ENCODE measurements around the gene RNF223.
A peak's percentile ranks its signal among the peaks of the same experiment; 100 is the strongest.
"Not testable (repeated sequence)": the region's sequence is repeated elsewhere in the genome, so short reads cannot be mapped to it uniquely, and the experiment has no call there.

RNF223 gene

DNA sequence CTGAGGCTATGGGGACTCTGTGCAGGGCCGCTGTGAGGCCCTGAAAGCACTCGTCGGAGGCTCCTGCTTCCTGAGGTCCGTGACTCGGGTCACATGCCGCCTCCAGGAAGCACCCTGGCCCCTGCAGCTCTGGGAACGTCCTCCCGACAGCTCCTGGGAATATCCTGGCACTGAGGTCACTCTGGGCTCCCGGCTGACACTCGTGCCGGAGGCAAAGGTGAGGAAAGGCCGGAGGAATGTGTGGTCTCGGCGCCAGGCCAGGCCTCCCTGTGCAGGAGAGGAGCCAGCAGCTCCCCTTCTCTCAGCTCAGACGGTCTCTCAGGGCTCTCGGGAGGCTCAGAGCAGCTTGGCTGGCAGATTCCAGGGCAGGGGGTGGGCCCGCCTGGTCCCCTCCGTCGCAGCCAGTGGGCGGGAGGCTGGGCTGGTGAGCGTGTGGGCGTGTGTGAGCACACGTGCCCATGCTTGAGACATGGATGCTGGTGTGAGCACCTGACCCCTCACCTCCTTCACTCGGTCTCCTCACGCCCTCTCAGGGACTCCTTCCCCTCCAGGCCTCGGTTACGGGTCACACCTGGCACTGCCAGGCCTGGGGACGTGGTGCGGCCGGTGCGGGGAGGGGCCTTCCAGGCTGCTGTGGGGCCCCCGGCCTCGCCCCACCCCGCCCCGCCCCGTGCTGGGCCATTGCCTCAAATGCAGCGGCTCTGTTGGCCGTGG, 5.5 kb upstream of the RNF223 start:
- in situ Hi-C loops (cut with MboI; ENCODE audit: low pct_unique_long_range_greater_than_20kb, low sequenced_read_pairs), result no loop called here
- DNase-seq, result peak; percentile 34

DNA sequence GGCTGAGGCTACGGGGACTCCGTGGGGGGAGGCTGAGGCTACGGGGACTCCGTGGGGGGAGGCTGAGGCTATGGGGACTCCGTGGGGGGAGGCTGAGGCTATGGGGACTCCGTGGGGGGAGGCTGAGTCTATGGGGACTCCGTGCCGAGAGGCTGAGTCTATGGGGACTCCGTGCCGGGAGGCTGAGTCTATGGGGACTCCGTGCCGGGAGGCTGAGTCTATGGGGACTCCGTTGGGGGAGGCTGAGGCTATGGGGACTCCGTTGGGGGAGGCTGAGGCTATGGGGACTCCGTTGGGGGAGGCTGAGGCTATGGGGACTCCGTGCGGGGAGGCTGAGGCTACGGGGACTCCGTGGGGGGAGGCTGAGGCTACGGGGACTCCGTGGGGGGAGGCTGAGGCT, 3.3 kb upstream of the RNF223 start:
- DNase-seq, result not testable (repeated sequence)

DNA sequence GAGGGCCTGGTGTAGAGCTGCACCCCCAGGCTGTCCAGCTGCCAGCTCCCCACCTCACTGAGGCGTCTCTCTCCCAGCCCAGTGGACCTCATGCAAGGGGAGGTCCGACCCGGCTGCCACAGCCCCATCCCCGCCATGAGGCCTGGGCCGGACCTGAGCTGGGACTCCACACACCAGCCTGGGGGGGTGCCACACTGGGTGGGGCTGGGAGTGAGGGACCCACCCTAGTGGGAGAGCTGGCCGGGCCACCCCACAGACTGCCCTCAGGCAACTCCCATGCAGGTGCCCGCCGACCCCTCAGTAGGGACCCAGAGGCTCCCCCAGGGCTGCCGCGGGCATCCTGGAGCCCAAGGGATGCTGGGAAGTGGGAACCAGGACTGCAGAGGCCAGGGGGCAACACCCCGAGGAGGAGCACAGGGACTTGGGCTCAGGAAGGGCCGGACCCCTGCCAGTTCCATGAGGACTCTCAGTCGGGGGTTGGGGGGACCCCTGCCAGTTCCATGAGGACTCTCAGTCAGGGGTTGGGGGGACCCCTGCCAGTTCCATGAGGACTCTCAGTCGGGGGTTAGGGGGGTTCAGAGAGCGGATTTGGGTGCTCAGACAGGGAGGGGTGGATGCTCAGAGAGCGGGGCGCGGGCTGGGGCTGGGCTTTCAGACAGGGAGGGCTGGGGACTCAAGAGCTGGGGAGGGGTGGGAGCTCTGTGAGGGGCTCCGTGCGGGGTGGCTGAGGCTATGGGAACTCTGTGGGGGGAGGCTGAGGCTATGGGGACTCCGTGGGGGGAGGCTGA, 1.2 kb upstream of the RNF223 start:
- DNase-seq, result no peak
- in situ Hi-C loops (cut with MboI; ENCODE audit: low pct_unique_long_range_greater_than_20kb, low sequenced_read_pairs), result no loop called here

More for the DNA sequence above, 3.3 kb upstream of the RNF223 start:
- in situ Hi-C loops (cut with MboI; ENCODE audit: low pct_unique_long_range_greater_than_20kb, low sequenced_read_pairs), result not testable (repeated sequence)

DNA sequence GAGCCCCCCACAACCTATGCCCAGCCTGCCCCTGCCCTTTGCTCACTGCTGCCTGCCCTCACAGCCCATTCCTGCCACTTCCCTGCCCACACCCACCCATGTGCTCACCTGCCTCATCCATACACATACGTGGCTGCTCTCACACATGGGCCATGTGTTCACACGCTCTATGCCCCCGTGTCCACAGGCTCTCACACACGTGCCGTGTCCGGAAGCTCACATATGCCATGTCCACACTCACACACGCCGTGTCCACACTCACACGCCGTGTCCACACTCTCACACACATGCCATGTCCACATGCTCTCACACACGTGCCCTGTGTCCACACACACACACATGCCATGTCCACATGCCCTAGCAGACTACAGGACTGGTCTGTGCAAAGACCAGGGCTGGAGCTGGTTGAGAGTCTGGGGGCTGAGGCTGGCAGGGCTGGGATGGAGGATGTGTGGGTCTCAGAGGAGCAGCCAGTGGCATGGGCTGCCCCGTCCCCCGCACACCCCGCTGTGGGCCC, 583 bp upstream of the RNF223 start:
- in situ Hi-C loops (cut with MboI; ENCODE audit: low pct_unique_long_range_greater_than_20kb, low sequenced_read_pairs), result no loop called here
- DNase-seq, result no peak

DNA sequence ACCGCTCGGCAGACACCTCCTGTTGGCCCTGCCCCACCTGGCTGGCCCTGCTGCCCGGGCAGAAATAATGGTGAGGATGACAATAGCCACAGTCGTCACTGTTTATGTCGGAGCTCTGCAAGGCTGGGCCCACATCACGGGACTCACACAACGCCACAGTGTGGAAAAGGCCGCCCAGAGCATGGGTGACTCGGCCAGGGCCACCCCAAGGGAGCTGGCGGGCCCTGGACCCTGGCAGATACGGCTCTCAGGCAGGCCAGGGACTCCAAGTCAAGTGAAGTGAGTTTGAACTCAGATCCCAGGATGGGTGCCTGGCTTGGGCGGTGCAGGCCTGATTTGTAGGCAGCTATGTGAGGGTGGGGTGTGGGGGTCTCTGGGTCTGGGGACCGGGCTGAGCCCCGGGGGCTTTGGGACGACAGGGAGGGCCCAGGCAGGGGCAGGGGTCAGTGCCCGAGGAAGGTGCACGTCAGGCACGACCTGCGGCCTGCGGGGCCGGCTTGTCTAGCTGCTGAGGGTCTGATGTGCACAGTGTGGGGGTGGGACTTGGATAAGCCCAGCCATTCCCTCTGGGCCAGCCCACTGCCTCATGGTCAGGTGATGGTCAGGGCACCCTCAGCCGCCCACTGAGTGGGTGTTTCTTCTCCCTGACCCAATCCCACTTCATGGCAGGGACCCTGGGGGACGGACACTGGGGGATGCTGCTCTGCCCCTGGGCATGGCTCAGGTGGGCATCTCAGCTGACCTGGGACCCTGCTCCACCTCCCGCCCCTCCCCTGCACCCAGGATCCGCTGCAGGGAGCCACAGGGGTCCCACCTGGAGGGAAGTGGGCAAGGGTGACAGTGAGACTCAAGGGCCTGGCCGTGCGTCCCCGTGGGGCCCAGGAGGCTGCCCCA, 1.0 kb downstream of the RNF223 start:
- in situ Hi-C loops (cut with MboI; ENCODE audit: low pct_unique_long_range_greater_than_20kb, low sequenced_read_pairs), result no loop called here

DNA sequence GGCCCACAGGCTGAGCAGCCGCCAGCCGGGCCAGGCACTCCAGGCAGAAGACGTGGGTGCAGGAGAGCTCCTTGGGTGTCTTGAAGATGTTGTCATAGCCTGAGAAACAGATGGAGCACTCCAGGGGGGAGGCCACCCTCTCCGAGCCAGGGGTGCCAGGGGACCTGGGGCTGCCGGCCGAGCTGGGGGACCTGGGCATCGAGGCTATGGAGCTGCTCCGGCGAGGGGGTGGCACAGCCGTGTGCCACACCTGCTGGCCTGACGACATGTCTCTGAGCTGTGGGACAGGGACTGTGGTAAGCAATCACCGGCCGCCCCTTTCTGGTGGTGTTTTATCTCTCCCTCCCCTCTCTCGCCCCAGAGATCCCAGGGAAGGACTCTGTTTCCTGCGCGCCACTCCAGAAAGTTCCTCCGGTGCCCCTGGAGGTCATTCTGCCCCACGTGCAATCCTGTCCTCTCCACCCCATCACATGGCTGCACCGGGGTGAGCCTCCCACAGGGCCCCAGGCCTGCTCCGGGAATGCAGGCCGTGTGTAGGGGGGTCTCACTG, 1.7 kb downstream of the RNF223 start:
- in situ Hi-C loops (cut with MboI; ENCODE audit: low pct_unique_long_range_greater_than_20kb, low sequenced_read_pairs), result no loop called here

More for the DNA sequence above, 1.0 kb downstream of the RNF223 start:
- no peak for DNase-seq

DNA sequence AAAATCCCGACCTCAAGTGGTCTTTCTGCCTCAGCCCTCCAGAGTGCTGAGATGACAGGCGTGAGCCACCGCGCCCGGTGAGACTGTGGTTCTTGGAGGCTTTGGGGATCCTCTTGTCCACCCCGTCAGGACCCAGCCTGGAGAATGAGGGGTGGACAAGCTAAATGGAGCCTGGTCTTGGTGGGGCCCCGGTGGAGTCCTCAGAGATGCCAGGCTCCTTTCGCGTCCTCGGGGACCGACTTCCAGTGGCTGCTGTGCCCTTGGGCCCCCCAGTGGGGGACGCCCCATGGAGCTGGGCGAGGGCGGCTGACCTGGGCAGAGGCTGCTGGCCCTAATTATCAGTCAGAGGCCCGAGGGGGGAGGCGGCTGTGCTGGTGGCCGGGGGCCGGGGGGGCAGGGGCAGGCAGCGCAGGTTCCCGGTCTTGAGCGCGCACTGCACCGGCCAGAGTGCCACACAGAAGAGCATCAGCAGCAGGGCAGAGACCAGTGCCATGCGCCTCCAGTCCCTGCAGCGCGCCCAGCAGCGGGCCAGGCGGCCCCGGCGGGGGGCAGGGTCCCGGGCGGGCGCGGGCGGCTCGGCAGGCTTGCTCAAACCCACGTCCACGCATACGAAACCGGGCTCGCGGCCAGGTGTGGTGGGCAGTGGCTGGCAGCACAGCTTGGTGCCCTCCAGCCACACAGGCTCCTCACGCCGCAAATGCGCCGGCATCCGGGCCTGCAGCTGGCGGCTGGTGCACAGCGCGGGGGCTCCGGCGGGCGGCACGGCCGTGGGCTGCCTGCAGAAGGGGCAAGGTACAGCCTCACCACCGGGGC, 2.4 kb downstream of the RNF223 start:
- no peak for DNase-seq
- in situ Hi-C loops (cut with MboI; ENCODE audit: low pct_unique_long_range_greater_than_20kb, low sequenced_read_pairs), result no loop called here

More for the DNA sequence above, 1.7 kb downstream of the RNF223 start:
- DNase-seq, result no peak

DNA sequence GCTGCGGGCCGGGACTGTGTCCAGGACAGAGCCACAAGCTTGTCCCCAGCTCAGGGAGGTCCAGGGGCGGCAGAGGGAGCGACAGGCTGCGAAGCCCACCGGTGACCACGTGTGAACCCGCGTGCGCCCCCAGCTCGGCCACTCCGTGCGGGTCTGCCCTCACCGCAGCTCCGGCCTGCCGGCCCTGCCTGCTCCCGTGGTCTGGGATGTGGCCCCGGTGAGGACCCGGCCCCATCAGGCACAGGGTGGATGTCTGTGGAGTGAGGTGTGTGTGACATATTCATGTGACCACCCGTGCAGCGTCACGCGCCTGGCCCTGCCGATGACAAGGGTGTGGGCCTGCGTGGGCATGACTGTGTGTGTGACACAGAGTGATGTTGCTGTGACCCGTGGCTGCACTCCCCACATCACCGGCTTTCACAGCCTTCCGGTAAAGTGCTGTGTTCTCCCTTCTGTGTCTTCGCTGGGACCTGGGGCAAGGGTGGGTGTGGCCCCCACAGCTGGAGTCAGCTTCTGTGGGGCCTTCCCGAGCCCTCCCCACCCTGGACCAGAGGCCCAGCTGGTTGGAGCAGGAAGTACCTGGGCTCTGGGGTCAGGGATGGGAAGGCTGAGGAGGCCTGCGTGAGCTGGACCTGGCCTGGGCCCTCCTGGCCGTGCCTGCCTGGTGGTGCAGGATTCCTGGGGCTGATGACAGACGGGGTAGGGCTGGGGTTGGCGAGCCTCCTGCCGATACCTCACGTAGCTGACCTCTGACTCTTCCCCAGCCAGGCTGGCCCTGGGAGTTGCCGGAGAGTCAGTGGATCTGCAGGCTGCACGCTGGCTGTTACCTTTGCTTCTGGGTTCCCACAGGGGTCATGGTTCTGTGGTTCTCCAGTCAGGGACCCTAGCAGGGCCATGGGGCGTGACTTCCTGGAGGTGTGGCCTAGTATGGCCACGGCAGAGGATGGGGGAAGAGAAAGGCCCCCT, 4.1 kb downstream of the RNF223 start:
- DNase-seq, result no peak
- in situ Hi-C loops (cut with MboI; ENCODE audit: low pct_unique_long_range_greater_than_20kb, low sequenced_read_pairs), result no loop called here

DNA sequence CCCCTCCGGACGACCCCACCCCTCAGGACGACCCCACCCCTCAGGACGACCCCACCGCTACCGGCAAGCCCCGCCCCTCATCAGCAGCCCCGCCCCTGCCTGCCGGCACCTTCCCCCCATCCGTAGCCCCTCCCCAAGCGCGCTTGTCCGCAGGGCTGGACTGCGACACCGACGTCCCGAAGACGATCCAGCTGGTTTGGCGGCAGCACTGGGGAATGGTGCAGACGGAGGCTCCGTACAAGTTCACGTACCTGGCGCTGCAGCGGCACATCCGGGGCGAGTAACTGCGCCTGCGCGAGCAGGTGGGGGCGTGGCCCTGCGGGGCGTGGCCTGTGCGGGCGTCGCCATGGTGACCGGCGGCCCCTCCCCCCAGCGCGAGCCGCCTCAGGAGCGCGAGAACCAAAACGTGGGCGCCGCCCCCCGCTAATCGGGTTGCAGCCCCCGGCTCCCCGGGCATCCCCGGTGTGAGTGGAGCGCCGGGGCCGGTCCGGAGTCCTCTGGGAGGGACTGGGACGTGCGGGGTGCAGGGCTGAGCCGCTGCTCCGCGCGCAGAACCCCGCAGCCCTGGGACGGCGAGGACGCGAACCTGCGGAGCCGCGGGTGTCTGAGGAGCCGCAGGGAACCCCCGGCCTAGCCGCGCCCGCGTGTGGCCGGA, 4.9 kb downstream of the RNF223 start:
- in situ Hi-C loops (cut with MboI; ENCODE audit: low pct_unique_long_range_greater_than_20kb, low sequenced_read_pairs), result no loop called here

DNA sequence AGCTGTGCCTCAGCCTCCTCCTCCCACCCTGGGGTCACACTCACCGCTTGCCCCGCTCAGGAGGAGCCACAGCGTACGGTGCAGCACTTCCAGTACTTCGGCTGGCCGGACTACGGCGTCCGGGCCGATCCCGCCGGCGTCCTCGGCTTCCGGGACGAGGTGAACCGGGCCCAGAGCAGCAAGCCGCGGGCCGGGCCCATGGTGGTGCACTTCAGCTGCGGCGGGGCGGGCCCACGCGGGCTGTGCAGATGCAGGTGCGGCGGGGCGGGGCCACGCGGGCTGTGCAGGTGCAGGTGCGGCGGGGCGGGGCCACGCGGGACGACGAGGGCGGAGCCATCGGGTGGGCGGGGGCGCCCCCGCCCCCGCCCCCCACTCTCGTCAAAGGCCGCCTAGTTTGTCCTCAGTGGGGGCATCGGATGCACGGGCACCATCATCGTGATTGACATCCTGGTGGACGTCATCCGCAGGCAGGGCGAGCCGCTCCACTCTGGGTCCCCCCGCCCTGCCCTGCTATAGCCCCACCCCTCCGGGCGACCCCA, 5.5 kb downstream of the RNF223 start:
- no peak for DNase-seq
- in situ Hi-C loops (cut with MboI; ENCODE audit: low pct_unique_long_range_greater_than_20kb, low sequenced_read_pairs), result no loop called here

More for the DNA sequence above, 4.9 kb downstream of the RNF223 start:
- peak; percentile 83 for DNase-seq

DNA sequence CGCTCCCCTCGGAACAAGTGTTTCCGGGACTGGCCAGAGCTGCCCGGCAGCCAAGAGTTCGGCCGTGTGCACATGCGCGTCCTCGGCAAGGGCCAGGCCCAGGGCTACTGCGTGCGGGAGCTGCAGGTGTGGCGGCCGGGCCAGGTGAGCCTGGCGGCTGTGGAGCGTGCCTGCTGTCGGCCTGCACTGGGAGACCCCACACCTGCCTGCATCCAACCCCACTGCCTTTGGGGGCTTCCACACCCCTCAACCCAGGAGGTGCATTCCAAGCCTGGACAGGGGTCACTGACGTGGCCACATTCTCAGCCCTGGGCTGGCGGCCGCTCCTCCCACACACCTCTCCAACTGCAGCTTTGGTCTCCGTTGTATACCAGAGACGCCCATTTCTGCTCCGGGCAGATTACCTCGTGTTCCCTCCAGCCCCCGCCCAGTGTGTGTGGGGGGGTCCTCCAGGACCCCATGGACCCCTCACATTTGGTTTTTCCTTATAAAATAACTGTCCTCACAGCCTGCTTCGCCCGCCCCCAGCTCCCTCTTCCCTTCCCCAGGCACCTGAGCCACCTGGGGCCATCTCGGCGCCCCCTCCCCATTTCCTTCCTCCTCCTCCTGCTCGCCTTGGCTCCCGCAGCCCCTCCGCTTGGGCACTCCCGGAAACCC, 6.1 kb downstream of the RNF223 start:
- no peak for DNase-seq
- in situ Hi-C loops (cut with MboI; ENCODE audit: low pct_unique_long_range_greater_than_20kb, low sequenced_read_pairs), result no loop called here

DNA sequence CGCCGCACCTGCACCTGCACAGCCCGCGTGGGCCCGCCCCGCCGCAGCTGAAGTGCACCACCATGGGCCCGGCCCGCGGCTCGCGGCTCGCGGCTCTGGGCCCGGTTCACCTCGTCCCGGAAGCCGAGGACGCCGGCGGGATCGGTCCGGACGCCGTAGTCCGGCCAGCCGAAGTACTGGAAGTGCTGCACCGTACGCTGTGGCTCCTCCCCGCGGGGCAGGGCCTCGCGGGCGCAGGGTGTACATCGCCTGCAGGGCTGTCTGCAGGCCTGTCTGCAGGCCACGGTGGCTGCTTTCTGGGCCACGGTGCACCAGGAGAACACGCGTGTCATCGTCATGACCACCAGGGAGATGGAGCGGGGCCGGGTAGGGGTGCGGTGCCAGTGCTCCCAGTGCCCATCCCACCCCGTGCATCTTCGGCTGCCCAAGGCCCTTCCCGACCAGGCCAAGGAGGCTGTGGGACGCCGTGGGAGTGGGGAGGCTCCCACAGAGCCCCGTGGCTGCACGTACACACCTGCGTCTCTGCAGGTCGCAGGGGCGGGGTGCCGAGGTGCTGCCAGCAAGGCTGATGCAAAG, 6.7 kb downstream of the RNF223 start:
- no peak for DNase-seq
- in situ Hi-C loops (cut with MboI; ENCODE audit: low pct_unique_long_range_greater_than_20kb, low sequenced_read_pairs), result no loop called here

DNA sequence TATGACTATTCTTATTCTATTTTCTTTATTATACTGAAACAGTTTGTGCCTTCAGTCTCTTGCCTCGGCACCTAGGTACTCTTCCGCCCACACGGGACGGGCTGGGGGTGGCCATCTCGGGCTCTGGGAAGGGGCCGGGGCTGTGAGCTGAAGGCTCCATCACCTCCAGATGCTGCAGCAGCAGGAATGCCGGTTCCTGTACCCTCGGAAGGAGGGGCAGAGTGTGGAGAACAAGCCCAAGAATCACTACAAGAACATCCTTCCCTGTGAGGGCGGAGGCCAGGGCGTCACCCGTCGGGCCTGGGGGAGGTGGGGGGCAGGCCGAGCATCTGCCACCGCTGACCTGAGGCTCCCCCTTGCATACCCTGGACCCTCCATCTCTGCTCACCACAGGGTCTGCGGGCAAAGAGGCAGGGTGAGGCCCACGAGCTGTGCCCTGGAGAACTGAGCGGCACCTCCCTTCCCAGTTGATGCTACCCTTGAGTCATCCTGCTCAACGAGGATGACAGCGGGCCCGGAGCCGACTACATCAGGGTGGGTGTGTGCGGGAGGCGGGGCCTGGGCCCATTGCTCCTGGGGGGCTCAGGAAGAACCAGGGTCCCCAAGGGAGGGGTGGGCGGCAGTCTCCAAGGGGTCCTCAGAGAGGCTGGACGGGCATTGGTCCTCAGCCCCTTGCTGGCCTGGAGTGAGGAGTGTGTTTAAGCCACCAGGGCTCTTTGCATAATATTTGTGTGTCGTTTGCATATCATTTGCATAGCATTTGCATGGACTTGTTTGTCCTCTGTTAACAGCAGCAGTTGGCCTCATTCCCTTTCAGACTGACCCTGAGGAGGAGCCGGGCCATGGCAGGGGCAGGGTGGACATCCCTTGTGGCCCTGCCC, 7.5 kb downstream of the RNF223 start:
- in situ Hi-C loops (cut with MboI; ENCODE audit: low pct_unique_long_range_greater_than_20kb, low sequenced_read_pairs), result no loop called here
- no peak for DNase-seq

DNA sequence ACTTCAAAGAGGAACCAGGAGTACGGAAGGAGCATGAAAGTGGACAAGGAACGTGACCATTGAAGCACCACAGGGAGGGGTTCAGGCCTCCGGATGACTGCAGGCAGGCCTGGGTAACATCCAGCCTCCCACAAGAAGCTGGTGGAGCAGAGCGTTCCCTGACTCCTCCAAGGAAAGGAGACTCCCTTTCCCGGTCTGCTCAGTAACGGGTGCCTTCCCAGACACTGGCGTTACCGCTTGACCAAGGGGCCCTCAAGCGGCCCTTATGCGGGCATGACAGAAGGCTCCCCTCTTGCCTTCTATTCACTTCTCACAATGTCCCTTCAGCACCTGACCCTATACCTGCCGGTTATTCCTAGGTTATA, 8.2 kb downstream of the RNF223 start:
- DNase-seq; in situ Hi-C loops (cut with MboI; ENCODE audit: low pct_unique_long_range_greater_than_20kb, low sequenced_read_pairs): not testable (repeated sequence)
